ENCODE data around the gene ADARB2. TPM values are rescaled to one million over a fixed set of nuclear protein-coding genes. Genes with fewer than 3 reads are reported as not detected.

The ADARB2 gene
- total and polyA plus RNA-seq, 7 donors = 0.05 to 0.39 (median 0.15) TPM; not detected in 2

DNA sequence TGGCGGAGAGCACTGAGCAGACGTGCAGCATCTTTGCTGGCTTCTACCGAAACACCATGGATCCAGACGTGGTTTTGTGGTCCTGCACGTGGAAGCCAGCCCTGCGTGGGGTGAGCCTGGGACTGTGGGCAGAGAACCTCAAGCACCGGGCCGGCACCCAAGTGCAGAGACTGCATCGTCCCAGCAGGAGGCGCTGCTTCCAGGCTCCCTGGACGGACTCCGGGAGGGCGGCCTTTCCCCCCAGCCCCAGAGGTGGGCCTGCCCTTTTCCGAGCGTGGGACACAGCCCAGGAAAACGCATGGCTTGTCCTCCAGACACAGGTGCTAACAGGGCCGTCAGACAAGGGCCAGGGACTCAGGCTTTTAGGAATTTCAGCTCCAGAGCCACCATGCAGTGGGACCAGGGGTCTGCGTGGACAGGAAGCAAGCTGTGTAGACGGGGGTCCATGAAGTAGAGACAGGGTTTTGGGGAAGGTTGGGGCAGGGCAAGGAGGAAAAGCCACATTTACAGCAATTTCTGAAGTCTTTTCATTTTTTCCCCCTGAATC, 377.2 kb downstream of the ADARB2 start:
- WGBS, 3 donors = 49 to 54% (median 51%) methylated on average over 19 of the region's 19 CpGs
- H3K27me3 ChIP-seq (ENCODE audit: insufficient read depth in 3 of 3, low read length in 2 of 3) = peaks cover 0 to 36% (median 6%) of the 10 kb centered on the region in 3 donors
- no peak overlapping the region for H3K4me3 ChIP-seq
- H3K9me3 ChIP-seq = no peaks in the 10 kb centered on the region
- H3K36me3 ChIP-seq (ENCODE audit: insufficient read depth in 1 of 2, low read depth in 1 of 2) = no peaks in the 10 kb centered on the region
- H3K4me1 ChIP-seq = no peaks in the 10 kb centered on the region
- ATAC-seq (no peak), DNase-seq (no peak)
- no peak overlapping the region for H3K27ac ChIP-seq
- intact Hi-C loops (cut with DNase I) = no loop called here
- TF ChIP-seq, protein P1, sequence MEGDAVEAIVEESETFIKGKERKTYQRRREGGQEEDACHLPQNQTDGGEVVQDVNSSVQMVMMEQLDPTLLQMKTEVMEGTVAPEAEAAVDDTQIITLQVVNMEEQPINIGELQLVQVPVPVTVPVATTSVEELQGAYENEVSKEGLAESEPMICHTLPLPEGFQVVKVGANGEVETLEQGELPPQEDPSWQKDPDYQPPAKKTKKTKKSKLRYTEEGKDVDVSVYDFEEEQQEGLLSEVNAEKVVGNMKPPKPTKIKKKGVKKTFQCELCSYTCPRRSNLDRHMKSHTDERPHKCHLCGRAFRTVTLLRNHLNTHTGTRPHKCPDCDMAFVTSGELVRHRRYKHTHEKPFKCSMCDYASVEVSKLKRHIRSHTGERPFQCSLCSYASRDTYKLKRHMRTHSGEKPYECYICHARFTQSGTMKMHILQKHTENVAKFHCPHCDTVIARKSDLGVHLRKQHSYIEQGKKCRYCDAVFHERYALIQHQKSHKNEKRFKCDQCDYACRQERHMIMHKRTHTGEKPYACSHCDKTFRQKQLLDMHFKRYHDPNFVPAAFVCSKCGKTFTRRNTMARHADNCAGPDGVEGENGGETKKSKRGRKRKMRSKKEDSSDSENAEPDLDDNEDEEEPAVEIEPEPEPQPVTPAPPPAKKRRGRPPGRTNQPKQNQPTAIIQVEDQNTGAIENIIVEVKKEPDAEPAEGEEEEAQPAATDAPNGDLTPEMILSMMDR (IDR thresholded peaks at IDR 0.05) = no peak

DNA sequence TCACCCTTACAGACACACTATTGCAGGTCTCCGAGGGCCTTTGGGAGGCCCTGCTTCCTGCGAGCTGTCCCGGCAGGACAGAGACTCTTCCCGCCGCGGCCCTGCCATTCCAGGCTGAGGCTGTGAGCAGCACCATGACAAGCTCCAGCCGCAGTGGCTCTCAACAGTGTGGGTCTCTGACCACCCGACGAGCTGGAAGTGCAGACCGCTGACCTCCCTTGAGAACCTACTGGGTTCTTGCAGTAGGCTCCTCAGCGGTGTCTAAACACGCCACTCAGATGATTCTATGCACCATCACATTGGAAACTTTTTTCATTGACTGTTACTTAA, 377.7 kb downstream of the ADARB2 start:
- intact Hi-C loops (cut with DNase I) = no loop called here
- DNase-seq (no peak), ATAC-seq (no peak)
- Histone ChIP-seq H3K27ac (no peak overlapping the region), H3K4me1 (no peaks in the 10 kb centered on the region), H3K36me3 (ENCODE audit: insufficient read depth in 1 of 2, low read depth in 1 of 2) (no peaks in the 10 kb centered on the region), H3K4me3 (no peak overlapping the region), H3K9me3 (no peaks in the 10 kb centered on the region), H3K27me3 (ENCODE audit: insufficient read depth in 3 of 3, low read length in 2 of 3) (peaks cover 0 to 36% (median 6%) of the 10 kb centered on the region in 3 donors)
- TF ChIP-seq, protein P1 (IDR thresholded peaks at IDR 0.05) = no peak
- WGBS, 3 donors = 84 to 89% (median 85%) methylated on average over 12 of the region's 12 CpGs

DNA sequence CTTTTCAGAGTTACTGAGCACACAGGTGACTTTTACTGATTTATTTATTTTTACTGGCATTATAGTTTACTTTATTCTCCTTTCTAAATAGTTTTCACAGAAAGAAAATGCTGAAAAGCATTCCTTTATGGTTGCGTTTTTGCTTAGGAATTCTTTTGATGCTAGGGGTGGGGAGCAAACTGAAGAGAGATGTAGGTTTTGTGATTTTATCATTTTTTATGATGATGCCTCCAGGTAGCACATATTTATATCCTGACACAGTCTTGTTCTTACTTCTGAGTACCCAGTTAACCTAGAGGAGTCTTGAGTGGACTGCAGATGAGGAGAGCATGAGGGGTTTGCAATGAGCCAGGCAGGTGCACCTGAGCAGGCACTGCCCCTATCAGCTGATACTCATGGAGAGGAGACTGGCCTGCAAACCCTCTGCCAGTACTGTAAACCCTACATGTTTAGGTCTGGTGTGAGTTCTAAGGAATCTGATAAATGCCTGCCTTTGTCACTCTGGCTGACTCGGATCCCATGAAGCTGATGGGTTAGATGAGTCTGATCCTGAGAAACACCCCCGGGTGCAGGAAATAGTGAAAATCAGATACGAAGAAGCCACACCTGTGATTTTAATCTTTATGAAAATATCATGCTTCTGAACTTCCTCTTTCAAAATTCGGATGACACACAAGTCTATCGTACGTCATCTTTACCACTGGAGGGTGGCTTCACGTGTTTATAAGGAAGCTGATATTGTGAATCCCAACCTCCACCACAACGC, 378.3 kb downstream of the ADARB2 start:
- H3K27me3 ChIP-seq (ENCODE audit: insufficient read depth in 3 of 3, low read length in 2 of 3) = peaks cover 0 to 36% (median 6%) of the 10 kb centered on the region in 3 donors
- ATAC-seq (no peak), DNase-seq (no peak)

DNA sequence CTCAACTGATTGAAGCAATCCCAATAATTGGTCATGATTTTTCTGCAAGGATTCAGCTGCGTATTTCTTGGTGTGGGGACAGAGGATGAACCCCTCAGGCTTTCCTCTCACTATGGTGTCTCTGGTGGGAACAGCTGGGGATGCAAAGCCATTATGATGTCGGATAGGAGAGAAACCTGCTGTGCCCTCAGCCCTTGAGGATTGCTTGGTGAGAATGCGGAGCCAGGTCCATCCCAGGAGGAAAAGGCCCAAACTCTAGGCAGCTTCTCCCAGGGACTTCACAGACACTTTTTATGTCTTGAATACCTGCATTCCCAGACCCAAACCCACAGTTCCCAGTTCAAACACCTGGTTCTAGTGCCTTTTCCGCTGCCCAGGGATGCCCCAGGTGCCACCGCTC, 379.2 kb downstream of the ADARB2 start:
- H3K36me3 ChIP-seq (ENCODE audit: insufficient read depth in 1 of 2, low read depth in 1 of 2) = no peaks in the 10 kb centered on the region
- TF ChIP-seq, protein P1 (IDR thresholded peaks at IDR 0.05) = no peak
- H3K27ac ChIP-seq = no peak overlapping the region
- intact Hi-C loops (cut with DNase I) = no loop called here
- no peaks in the 10 kb centered on the region for H3K4me1 ChIP-seq
- WGBS, 3 donors = 90 to 93% (median 92%) methylated on average over 5 of the region's 5 CpGs
- DNase-seq = no peak
- H3K4me3 ChIP-seq = no peak overlapping the region
- H3K27me3 ChIP-seq (ENCODE audit: insufficient read depth in 3 of 3, low read length in 2 of 3) = peaks cover 0 to 36% (median 6%) of the 10 kb centered on the region in 3 donors
- ATAC-seq = no peak
- H3K9me3 ChIP-seq = no peaks in the 10 kb centered on the region

More for the DNA sequence above, 378.3 kb downstream of the ADARB2 start:
- Histone ChIP-seq H3K4me3 (no peak overlapping the region), H3K27ac (no peak overlapping the region), H3K36me3 (ENCODE audit: insufficient read depth in 1 of 2, low read depth in 1 of 2) (no peaks in the 10 kb centered on the region), H3K9me3 (no peaks in the 10 kb centered on the region), H3K4me1 (no peaks in the 10 kb centered on the region)
- WGBS, 3 donors = 76 to 83% (median 79%) methylated on average over 9 of the region's 9 CpGs
- intact Hi-C loops (cut with DNase I) = no loop called here
- TF ChIP-seq, protein P1 (IDR thresholded peaks at IDR 0.05) = no peak
